H54 (cell line): ENCODE measurements around the gene SKI.

Experiments used
- DNase-seq: peaks from one replicate; pipeline ENCODE4 v3.0.0; 2011; ENCODE audit warnings: low spot score, mixed read lengths; ENCODE audit not compliant: insufficient read length
- FAIRE-seq: peaks from 3 replicates; lab custom pipeline; 2011; peaks lifted over from hg19 to GRCh38; lab: Jason Lieb, UNC
- POLR2A ChIP-seq: IDR thresholded peaks from 2 replicates; pipeline ENCODE4 v1.6.1; 2011; ENCODE audit warnings: low read depth, mild to moderate bottlenecking, low read length

Gene SKI

DNA sequence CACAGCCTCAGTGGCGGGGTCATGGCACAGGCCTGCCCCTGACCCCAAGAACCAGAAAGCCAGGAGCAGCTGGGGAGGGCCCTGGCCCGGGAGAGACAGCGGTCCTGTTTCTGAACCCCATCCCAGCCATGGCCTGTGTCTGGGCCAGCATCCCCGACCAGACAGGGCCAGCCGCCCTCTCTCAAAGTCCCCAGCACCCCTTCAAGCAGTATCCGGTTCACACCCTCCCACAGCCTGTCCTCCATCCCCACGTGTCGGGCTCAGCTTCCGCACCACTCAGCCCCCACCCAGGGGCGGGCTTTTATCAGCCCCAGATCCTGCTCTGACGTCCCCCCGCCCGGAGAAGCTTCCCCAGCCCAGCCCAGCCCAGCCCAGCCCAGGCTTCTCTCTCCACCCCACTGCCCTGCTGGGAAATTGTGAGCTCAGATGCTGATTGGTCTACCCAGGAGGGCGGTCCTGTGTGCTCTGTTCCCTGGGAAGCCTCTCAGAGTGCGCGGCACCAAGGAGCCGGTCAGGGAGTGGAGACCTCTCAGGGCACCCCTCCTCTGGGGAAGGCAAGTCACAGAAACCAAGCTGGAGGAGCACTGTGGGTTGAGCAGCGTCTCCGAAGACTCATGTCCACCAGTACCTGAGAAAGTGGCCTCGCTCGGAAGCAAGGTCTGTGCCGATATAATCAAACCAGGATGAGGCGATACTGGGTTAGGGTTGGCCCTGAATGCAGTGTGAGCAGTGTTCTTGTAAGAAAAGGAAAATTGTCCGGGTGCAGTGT is 28.9 kb upstream of the SKI start:
- no peak for TF ChIP-seq POLR2A
- no peak for FAIRE-seq
- no peak for DNase-seq

DNA sequence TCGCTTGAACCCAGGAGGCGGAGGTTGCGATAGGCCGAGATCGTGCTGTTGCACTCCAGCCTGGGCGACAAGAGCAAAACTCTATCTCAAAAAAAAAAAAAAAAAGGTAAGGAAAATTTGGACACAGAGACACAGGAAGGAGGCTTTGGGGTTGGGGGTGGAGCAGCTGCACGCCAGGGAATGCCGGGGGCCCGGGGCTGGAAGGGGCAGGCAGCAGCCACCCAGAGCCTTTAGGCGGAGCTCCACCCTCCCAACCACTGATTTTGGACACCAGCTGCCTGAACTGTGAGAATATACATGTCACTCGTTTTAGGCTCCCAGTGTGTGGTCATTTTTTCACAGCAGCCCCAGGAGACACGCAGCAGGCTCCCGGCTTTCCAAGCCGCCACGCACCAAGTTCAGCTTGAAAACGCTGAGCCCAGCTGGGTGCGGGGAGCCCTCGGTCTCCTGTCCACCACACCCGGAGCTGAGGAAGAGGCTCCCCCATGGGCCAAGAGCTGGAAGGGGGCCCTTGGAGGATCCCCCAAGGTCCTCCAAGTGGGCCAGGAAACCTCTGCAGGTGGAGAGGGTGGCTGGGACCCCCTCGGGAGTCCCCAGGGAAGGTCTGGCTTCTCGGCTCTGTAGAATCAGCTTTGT is 27.7 kb upstream of the SKI start:
- DNase-seq (no peak), FAIRE-seq (no peak)
- TF ChIP-seq POLR2A, result no peak

DNA sequence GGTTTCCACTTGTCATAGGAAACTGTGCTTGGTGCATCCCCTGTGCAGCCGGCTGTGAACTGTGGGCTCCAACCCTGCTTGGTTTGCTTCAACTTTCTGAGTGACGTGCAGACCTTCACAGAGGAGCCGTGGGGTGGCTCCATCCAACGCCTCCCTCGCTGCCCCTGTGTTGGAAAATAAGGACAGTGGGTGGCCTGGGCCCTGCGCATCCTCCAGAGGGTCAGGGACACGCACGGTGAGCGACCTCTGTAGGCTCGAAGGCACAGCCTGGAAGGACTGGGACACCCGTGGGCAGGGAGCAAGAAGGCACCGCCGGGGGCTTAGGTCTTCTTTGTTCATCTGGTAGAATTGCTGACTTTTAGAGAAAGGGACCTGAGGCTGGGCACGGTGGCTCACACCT is 27.1 kb upstream of the SKI start:
- DNase-seq, result no peak
- FAIRE-seq, result no peak
- TF ChIP-seq POLR2A, result no peak

DNA sequence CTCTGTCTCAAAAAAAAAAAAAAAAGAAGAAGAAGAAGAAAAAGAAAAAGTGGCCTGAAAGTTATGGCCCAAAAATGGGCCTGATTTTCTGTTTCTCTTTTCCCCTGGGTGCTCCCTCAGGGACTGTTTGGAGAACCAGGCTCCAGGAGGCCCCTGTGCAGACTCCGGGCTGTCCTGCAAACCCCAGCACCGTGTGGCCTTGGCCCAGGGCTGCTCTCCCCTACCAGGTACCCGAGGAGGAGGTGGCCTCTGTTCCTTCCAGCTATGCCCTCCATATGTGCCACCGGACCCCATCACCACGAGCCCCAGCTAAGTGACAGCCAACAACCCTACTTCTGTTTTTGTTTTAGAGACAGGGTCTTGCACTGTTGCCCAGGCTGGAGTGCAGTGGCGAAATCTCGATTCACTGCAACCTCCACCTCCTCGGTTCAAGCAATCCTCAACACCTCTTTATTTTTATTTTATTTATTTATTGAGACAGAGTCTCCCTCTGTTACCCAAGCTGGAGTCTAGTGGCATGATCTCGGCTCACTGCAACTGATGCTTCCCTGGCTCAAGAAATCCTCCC is 26.0 kb upstream of the SKI start:
- FAIRE-seq, result no peak
- TF ChIP-seq POLR2A, result no peak
- no peak for DNase-seq

DNA sequence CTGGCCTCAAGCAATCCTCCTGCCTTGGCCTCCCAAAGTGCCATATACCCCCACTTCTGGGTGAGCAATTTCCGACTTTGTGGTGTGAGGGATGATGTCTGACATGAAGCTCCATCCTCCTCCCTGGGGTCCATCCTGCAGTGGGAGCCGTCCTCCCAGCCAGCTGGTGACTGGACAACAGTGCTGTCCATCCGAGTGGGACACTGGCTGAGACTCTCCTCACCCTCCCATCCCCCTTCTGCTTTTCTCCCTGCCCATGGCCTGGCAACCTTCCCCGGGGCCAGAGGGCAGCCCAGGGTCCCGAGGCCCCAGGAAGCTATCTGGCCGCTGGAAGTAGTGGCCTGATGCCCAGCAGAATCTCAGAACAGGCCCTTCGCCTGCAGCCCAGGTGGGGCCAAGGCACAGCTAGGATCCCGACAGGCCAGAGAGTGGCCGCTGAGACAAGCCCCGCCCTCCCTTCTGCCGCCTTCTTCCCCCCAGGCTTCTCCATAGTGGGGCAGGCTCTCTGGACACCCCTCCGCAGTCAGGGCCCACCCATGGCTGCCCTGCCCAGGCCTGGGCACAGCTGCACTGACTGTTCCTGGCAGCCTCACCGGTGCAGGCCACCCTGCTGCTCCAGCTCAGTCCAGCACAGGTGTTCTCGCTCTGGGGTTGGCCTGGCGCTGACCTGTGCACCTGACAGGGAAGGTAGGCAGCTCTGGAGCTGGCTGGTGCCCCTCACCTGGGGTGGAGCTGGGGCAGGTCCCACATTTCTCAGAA is 25.1 kb upstream of the SKI start:
- no peak for TF ChIP-seq POLR2A
- FAIRE-seq (no peak), DNase-seq (no peak)

DNA sequence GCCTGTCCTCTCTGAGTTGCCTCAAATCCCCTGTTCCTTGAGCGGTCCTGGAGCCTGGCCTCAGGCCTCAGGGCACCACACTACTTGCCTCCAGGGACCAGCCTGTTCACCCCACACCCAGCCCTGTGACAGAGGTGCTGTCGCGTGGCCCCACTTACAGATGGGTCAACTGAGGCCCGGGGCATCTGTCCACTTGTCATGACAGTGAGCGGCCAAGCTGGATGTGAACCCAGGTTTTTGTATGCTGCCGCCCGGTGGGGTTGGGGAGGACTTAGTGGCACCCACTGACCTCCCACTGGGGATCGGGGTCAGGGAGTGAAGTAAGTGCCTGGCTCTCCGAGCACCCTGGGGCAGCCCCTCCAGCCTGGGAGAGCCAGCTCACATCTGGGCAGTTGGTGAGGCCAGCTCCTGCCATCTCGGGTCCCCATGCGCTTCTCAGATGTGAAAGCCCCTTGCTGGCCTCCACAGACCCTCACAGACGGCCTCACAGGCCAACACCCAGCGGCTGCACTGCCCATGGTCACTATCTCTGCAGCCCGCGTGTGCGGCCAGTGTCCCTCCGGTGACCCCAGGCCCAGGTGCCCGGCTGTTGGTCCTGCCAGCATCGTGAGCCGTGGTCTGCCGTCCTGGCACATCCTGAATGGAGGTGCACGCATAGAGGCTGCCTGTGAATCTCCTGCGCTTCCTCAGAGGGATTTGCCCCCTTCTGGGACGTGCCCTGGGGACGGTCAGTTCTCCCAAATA is 24.3 kb upstream of the SKI start:
- TF ChIP-seq POLR2A, result no peak
- no peak for FAIRE-seq
- no peak for DNase-seq

DNA sequence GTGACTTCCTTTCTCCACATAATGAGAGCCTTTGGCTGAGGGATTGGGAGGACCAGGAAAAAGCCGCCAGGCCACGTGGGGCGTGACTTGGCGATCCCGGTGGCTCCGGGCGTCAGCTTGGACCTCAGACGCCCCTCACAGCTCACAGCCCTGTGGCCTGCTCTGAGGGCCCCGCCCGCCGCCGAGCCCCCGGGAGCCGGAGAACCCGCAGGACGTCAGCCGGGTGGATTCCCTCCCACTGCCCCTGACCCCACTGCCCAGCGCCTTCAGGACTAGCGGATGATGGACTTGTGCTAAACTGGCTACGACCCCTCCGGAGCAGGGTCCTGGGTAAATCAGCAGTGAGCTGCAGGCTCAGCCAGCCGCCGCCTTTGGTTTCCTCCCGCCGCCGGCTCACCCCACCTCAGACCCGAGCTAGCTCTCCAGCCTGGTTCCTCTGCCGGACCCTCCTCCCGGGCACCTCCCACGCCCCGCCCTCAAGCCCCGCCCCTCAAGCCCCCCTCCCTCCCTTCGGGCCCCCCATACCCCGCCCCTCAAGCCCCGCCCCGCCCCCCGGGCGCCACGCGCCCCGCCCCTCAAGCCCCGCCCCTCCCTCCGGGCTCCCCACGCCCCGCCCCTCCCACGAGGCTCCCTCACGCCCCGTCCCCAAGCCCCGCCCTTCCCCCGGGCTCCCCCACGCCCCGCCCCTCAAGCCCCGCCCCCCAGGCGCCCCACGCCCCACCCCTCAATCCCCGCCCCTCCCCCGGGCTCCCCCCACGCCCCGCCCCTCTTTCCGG is 23.5 kb upstream of the SKI start:
- TF ChIP-seq POLR2A, result 0 out of 2 replicates have a peak, but pooled peaks have one; percentile 27
- no peak for FAIRE-seq
- DNase-seq, result peak; percentile 44

DNA sequence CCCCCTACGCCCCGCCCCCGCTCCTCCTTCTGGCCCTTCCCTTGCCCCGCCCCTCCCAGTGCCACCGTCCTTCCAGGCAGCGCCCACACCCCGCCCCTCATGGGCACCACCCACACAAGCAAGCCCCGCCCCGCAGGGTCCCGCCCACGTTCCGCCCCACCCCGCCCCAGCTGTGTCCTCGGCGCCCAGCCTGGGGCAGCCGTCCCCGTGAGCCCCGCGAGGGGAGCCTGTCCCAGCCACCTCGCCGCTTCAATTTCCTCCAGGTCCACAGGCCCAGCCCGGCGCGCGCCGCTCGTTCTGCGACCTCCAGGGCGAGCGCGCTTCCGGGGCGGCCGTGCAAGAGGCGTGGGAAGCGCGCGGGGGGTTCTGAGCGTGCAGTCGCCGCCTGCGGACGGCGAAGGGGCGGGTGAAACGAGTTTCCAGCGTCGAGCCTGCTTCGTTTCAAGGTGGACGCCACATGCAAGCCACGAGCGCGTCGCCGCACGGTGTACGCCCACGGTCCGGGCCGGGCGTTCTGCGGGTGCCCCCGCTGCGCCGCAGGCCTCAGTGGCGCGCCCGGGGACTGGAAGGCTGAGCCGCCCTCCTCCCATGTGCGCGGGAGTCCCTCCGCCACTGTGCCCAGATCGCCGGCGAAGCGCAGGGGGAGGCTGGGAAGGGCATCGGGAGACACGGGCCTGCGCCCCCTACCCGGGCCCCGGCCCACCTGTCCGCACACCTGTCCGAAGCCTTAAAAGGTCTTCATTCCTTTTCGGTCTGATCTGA is 22.7 kb upstream of the SKI start:
- DNase-seq (peak; percentile 69), FAIRE-seq (no peak)
- TF ChIP-seq POLR2A, result no peak

DNA sequence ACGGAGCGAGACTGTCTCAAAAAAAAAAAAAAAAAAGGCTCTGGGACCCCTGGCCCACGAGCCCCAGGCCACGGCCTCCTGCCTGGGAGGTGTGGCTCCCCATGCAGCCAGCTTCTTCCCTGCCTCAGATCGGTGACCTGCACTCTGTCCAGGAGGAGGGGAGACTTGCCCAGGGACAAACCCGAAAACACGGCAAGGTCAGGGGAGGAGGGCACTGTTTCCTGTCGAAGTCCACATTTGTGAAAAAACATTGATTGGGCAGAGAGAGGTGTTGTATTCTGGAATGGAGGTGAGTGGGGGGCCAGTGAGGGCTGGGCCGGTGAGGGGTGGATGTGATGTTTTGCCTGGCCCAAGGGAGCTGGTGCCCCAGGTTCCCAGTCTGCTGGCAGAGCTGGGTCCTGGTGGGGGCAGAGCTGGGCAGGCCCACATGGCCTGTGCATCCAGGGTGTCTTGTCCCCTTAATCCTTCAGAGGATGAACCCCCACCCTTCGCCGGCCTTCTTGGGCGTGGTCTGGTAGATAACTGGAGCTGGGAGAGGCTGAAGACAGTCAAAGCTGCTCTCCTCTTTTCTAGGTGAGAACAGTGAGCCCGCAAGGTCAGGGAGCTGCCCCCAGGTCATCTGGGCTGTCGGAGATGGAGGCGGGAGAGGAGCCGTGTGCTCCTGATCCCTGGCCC is 21.2 kb upstream of the SKI start:
- TF ChIP-seq POLR2A, result no peak
- FAIRE-seq (no peak), DNase-seq (no peak)

DNA sequence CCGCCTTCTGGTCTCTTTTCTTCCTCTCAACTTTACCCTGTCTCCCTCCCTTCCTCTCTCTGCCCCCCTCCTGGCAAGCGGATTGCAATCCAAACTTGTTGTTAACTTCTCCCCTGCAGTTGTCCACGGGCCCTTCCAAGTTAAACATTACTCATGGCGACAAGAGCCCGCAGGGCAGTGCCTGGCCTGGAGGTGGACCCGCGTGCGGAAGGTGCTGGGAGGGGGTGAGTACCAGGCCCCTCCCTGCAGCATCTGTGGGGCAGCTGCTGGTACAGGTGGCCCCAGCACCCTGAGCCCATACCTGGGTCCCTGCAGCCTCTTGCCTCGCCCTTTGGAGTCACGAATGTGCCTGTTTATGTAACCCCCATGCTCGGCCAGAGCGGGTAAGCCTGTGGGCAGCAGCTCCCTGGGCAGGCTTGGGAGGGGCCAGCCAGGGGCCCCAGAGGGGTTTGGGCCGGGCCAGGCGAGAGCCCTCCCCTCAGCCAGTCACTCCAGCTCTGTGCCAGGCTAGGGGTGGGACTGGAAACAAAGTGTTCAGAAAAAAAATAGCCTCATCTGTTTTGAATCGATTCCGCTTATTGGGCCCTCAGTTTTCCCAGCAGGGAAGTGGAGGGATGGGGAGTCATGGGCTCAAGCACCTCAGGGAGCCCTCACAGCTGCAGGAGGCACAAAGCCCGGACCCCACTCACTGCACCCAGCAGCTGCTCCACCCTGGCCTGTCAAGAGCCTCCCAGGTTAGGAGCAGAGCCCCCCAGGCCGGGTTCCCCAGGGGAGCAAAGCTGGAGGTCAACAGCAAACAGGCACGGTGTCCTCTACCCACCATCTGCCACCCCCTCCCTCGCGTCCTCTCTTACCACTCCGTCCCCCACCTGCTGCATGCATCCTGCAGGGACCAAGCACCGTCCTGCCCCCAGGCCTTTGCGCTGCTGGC is 19.5 kb upstream of the SKI start:
- no peak for FAIRE-seq
- DNase-seq, result peak; percentile 77
- TF ChIP-seq POLR2A, result no peak
